Hepatocyte (in vitro differentiated cells): ENCODE results near the gene TTLL9. TPM values are rescaled to one million over a fixed set of nuclear protein-coding genes. Genes with fewer than 3 reads are reported as not detected.

Source experiments
- DNase-seq: peaks from one replicate; pipeline ENCODE4 v3.0.0-alpha.2; 2016; ENCODE audit warnings: low spot score
- H2AFZ ChIP-seq: fragments of 200-600 bp; sonication (generic); 2 replicates; pipeline ENCODE4 v1.6.0; 2016; ENCODE audit warnings: antibody characterized with exemption, mild to moderate bottlenecking
- H3K27ac ChIP-seq: fragments of 200-600 bp; sonication (generic); 2 replicates; pipeline ENCODE4 v1.5.1; 2016; ENCODE audit warnings: mild to moderate bottlenecking
- H3K27me3 ChIP-seq: fragments of 200-600 bp; sonication (generic); 2 replicates; pipeline ENCODE4 v1.6.1; 2016
- H3K36me3 ChIP-seq: fragments of 200-600 bp; sonication (generic); replicated peaks from 2 replicates; pipeline ENCODE4 v1.5.1; 2016; ENCODE audit warnings: low read depth; ENCODE audit not compliant: insufficient read depth
- H3K4me1 ChIP-seq: fragments of 200-600 bp; sonication (generic); 2 replicates; pipeline ENCODE4 v1.5.1; 2016; ENCODE audit warnings: mild to moderate bottlenecking, moderate library complexity; ENCODE audit not compliant: insufficient read depth
- H3K4me2 ChIP-seq: fragments of 200-600 bp; sonication (generic); 2 replicates; pipeline ENCODE4 v1.6.0; 2016
- H3K4me3 ChIP-seq: fragments of 200-600 bp; sonication (generic); 2 replicates; pipeline ENCODE4 v1.5.1; 2016; ENCODE audit warnings: mild to moderate bottlenecking
- H3K79me2 ChIP-seq: fragments of 200-600 bp; sonication (generic); 2 replicates; pipeline ENCODE4 v1.6.0; 2017; ENCODE audit warnings: mild to moderate bottlenecking
- H3K9me2 ChIP-seq: fragments of 200-600 bp; sonication (generic); replicated peaks from 2 replicates; pipeline ENCODE4 v1.6.0; 2017; ENCODE audit warnings: mild to moderate bottlenecking; ENCODE audit not compliant: insufficient read depth
- H3K9me3 ChIP-seq: fragments of 200-600 bp; sonication (generic); 2 replicates; pipeline ENCODE4 v1.5.1; 2016; ENCODE audit warnings: low read depth, mild to moderate bottlenecking
- H4K20me1 ChIP-seq: fragments of 200-600 bp; sonication (generic); 2 replicates; pipeline ENCODE4 v1.6.0; 2016; ENCODE audit warnings: mild to moderate bottlenecking; ENCODE audit not compliant: insufficient read depth, poor library complexity, severe bottlenecking
- EZH2 ChIP-seq: fragments of 200-600 bp; sonication (generic); IDR thresholded peaks from 2 replicates; pipeline ENCODE4 v1.6.1; 2016; ENCODE audit warnings: antibody characterized with exemption, mild to moderate bottlenecking, borderline replicate concordance
- EZH2phosphoT487 ChIP-seq: fragments of 200-600 bp; sonication (generic); IDR thresholded peaks from one replicate; pipeline ENCODE4 v1.6.1; 2018; ENCODE audit warnings: antibody characterized with exemption, mild to moderate bottlenecking, low read depth, moderate library complexity; ENCODE audit not compliant: unreplicated experiment, severe bottlenecking
- WGBS: methylation state at CpG from one replicate; pipeline ENCODE4 v1.1.6; 2016; ENCODE audit warnings: low lambda C conversion rate; ENCODE audit errors: missing lambda C conversion rate; 5-methylcytosine and 5-hydroxymethylcytosine counted together
- polyA plus RNA-seq: library from polyadenylated mRNA; unstranded; fragments of >200 nt; fragmentation: Nextera tagmentation; extraction: Ambion mirVana; gene quantifications from 2 replicates; pipeline ENCODE4 v1.2.1, GENCODE V29; 2016
- total RNA-seq: library from RNA; depleted of rRNA; stranded (reverse); fragments of >200 nt; gene quantifications from 2 replicates; pipeline ENCODE4 v1.2.3, GENCODE V29; 2014
- TF ChIP-seq, protein P1 (sequence below): fragments of 200-600 bp; sonication (generic); IDR thresholded peaks from 2 replicates; pipeline ENCODE4 v1.5.1; 2016; ENCODE audit warnings: antibody characterized with exemption, mild to moderate bottlenecking; ENCODE audit not compliant: poor library complexity

TTLL9 gene
- total and polyA plus RNA-seq, 2 experiments from 2014 or later, result 0.18 TPM; not detected in 1

DNA sequence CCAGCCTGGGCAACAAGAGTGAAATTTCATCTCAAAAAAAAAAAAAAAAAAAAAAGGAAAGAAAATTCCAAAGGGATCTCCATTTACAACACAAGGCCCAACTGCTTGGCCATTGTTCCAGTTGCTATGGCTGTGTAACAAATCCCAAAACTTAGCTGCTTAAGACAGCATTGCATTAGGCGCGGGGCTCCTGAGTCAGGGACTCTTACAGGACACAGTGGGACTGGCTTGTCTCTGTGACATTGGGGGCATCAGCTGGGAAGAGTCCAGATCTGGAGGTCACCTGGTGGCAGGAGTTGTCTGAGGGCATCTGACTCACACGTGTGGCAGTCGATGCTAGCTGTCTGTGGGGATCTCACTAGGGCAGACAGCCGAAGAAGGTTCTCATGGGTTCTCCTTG lies 35.6 kb downstream of the TTLL9 start:
- 71% methylated on average over 5 of the region's 5 CpGs for WGBS
- Histone ChIP-seq H3K9me3 (no peaks in the 10 kb centered on the region), H3K36me3 (no peaks in the 10 kb centered on the region), H3K79me2 (no peaks in the 10 kb centered on the region), H3K27me3 (no peaks in the 10 kb centered on the region), H3K4me2 (no peak overlapping the region), H3K27ac (no peak overlapping the region), H3K9me2 (no peaks in the 10 kb centered on the region), H3K4me3 (no peak overlapping the region), H3K4me1 (no peaks in the 10 kb centered on the region), H4K20me1 (no peaks in the 10 kb centered on the region), H2AFZ (no peak overlapping the region)
- no peak for DNase-seq
- TF ChIP-seq, protein P1, sequence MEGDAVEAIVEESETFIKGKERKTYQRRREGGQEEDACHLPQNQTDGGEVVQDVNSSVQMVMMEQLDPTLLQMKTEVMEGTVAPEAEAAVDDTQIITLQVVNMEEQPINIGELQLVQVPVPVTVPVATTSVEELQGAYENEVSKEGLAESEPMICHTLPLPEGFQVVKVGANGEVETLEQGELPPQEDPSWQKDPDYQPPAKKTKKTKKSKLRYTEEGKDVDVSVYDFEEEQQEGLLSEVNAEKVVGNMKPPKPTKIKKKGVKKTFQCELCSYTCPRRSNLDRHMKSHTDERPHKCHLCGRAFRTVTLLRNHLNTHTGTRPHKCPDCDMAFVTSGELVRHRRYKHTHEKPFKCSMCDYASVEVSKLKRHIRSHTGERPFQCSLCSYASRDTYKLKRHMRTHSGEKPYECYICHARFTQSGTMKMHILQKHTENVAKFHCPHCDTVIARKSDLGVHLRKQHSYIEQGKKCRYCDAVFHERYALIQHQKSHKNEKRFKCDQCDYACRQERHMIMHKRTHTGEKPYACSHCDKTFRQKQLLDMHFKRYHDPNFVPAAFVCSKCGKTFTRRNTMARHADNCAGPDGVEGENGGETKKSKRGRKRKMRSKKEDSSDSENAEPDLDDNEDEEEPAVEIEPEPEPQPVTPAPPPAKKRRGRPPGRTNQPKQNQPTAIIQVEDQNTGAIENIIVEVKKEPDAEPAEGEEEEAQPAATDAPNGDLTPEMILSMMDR, result no peak
- TF ChIP-seq EZH2 (no peak), EZH2phosphoT487 (no peak)

DNA sequence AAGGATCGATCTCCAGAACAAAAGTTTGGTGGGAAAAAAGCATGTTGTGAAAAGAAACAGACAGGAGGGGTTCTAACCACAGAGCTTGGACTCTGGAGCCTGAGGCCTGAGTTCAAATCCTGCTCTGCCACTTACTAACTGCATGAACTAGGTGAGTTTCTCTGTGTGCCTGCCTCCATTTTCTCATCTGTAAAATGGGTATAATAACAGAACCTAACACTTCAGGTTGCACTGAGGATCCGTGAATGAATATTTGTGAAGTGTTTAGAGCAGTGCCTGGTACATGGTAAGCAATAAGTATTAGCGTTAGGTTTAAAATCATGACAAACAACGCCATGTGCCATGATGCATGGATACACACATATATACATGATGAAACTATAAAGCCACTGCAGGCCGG lies 36.6 kb downstream of the TTLL9 start:
- no peak overlapping the region for H2AFZ ChIP-seq
- no peaks in the 10 kb centered on the region for H3K4me1 ChIP-seq
- H3K4me3 ChIP-seq, result no peak overlapping the region
- no peaks in the 10 kb centered on the region for H3K9me2 ChIP-seq
- no peak for DNase-seq
- WGBS, result 96% methylated on average over 5 of the region's 5 CpGs
- no peaks in the 10 kb centered on the region for H3K79me2 ChIP-seq
- TF ChIP-seq EZH2 (no peak), EZH2phosphoT487 (no peak)
- TF ChIP-seq, protein P1, result no peak
- no peaks in the 10 kb centered on the region for H3K9me3 ChIP-seq
- no peaks in the 10 kb centered on the region for H3K36me3 ChIP-seq
- H3K4me2 ChIP-seq, result no peak overlapping the region
- no peak overlapping the region for H3K27ac ChIP-seq
- H3K27me3 ChIP-seq, result no peaks in the 10 kb centered on the region
- H4K20me1 ChIP-seq, result no peaks in the 10 kb centered on the region

DNA sequence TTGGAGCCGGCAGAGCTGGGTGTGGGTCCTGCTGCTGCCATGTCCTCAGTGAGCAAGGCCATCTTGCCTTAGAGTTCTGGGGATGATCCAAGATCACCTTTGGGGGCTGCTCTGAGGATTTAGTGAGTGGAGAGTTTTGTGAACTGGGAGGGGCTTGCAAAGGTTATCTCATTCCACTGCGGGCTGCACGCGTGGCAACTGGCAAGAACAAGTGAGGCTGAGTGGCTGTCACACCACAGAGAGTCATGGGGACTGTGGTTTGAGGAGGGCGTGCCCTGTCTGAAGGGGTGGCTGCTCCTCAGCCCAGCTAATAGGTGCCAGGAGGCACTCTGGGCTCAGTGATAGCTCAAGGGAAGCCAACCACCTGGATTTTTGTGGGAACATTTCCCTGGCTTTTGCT lies 37.6 kb downstream of the TTLL9 start:
- Histone ChIP-seq H3K36me3 (no peaks in the 10 kb centered on the region), H3K27me3 (no peaks in the 10 kb centered on the region), H3K27ac (no peak overlapping the region), H3K9me2 (no peaks in the 10 kb centered on the region), H3K4me2 (no peak overlapping the region), H2AFZ (no peak overlapping the region), H3K4me3 (no peak overlapping the region), H3K9me3 (no peaks in the 10 kb centered on the region), H3K4me1 (no peaks in the 10 kb centered on the region), H3K79me2 (no peaks in the 10 kb centered on the region), H4K20me1 (no peaks in the 10 kb centered on the region)
- no peak for DNase-seq
- WGBS, result 89% methylated on average over 5 of the region's 5 CpGs
- TF ChIP-seq EZH2 (no peak), EZH2phosphoT487 (no peak)
- TF ChIP-seq, protein P1, result no peak

DNA sequence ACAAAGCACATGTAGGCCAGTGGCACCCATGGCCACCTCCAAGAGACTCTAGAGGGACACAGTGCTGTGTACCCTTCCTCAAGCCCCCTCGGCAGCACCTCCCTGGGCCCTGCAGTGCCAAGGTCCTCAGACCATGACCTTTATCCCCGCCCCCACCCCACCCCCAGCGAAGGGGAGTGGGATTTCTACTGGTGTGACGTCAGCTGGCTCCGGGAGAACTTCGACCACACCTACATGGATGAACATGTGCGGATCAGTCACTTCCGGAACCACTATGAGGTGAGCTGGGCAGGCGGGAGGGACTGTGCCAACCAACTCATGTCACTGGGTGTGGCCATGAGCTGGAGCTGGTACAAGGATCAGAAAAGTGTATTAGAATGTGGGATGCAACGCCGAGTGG lies 38.0 kb downstream of the TTLL9 start:
- H2AFZ ChIP-seq, result no peak overlapping the region
- no peaks in the 10 kb centered on the region for H3K36me3 ChIP-seq
- H3K27me3 ChIP-seq, result no peaks in the 10 kb centered on the region
- H3K4me2 ChIP-seq, result no peak overlapping the region
- no peaks in the 10 kb centered on the region for H3K9me2 ChIP-seq
- H3K4me1 ChIP-seq, result no peaks in the 10 kb centered on the region
- no peaks in the 10 kb centered on the region for H4K20me1 ChIP-seq
- H3K4me3 ChIP-seq, result no peak overlapping the region
- H3K27ac ChIP-seq, result no peak overlapping the region
- no peak for TF ChIP-seq EZH2phosphoT487
- TF ChIP-seq, protein P1, result no peak
- no peak for TF ChIP-seq EZH2
- 93% methylated on average over 11 of the region's 11 CpGs for WGBS
- DNase-seq, result no peak
- H3K79me2 ChIP-seq, result no peaks in the 10 kb centered on the region
- H3K9me3 ChIP-seq, result no peaks in the 10 kb centered on the region
